Nephron progenitor cell (in vitro differentiated cells): ENCODE measurements around the gene HMOX1.

Source experiments
- DNase-seq: peaks from one replicate; pipeline ENCODE4 v3.0.0; 2021
- H3K27ac Mint-ChIP-seq: 2 replicates; pipeline ENCODE4 v1.8.0; 2021; ENCODE audit warnings: mild to moderate bottlenecking, moderate library complexity, mixed read lengths
- H3K27me3 Mint-ChIP-seq: 2 replicates; pipeline ENCODE4 v1.8.0; 2021; ENCODE audit warnings: mild to moderate bottlenecking, low read depth, mixed read lengths; ENCODE audit not compliant: poor library complexity
- H3K36me3 Mint-ChIP-seq: 2 replicates; pipeline ENCODE4 v1.8.0; 2021; ENCODE audit warnings: low read depth, mixed read lengths
- H3K4me1 Mint-ChIP-seq: 2 replicates; pipeline ENCODE4 v1.8.0; 2021; ENCODE audit warnings: mixed read lengths
- H3K4me3 Mint-ChIP-seq: 2 replicates; pipeline ENCODE4 v1.8.0; 2021; ENCODE audit warnings: mild to moderate bottlenecking, moderate library complexity, mixed read lengths
- H3K9me3 Mint-ChIP-seq: 2 replicates; pipeline ENCODE4 v1.8.0; 2021; ENCODE audit warnings: mild to moderate bottlenecking, moderate library complexity, mixed read lengths
- CTCF ChIP-seq: fragments of 200-600 bp; sonication (generic); IDR thresholded peaks from 2 replicates; pipeline ENCODE4 v1.5.0; 2021; ENCODE audit warnings: antibody characterized with exemption

The HMOX1 gene

GRCh38 chr22:35373781-35374180 is 7.1 kb upstream of the HMOX1 start:
- no peaks in the 10 kb centered on the region for H3K9me3 Mint-ChIP-seq
- DNase-seq, result no peak
- H3K4me3 Mint-ChIP-seq, result no peak overlapping the region
- peaks cover 14% of the 10 kb centered on the region for H3K27me3 Mint-ChIP-seq
- peaks cover 59% of the 10 kb centered on the region for H3K4me1 Mint-ChIP-seq
- TF ChIP-seq CTCF, result no peak
- no peak overlapping the region for H3K27ac Mint-ChIP-seq
- H3K36me3 Mint-ChIP-seq, result no peaks in the 10 kb centered on the region

GRCh38 chr22:35375031-35375430 is 5.9 kb upstream of the HMOX1 start:
- Mint-ChIP-seq H3K4me3 (no peak overlapping the region), H3K36me3 (no peaks in the 10 kb centered on the region), H3K27me3 (peaks cover 14% of the 10 kb centered on the region), H3K27ac (no peak overlapping the region), H3K9me3 (no peaks in the 10 kb centered on the region), H3K4me1 (peaks cover 60% of the 10 kb centered on the region)
- no peak for TF ChIP-seq CTCF
- DNase-seq, result no peak

GRCh38 chr22:35375526-35375925 is 5.4 kb upstream of the HMOX1 start:
- no peak overlapping the region for H3K4me3 Mint-ChIP-seq
- no peaks in the 10 kb centered on the region for H3K36me3 Mint-ChIP-seq
- H3K4me1 Mint-ChIP-seq, result peaks cover 63% of the 10 kb centered on the region
- no peaks in the 10 kb centered on the region for H3K9me3 Mint-ChIP-seq
- peaks cover 13% of the 10 kb centered on the region for H3K27me3 Mint-ChIP-seq
- DNase-seq, result no peak
- no peak for TF ChIP-seq CTCF
- H3K27ac Mint-ChIP-seq, result no peak overlapping the region

GRCh38 chr22:35376728-35377472 is 4.0 kb upstream of the HMOX1 start:
- no peak for TF ChIP-seq CTCF
- Mint-ChIP-seq H3K27me3 (peaks cover 18% of the 10 kb centered on the region), H3K27ac (peak overlapping the region; percentile 94), H3K4me3 (peak overlapping the region; percentile 28), H3K4me1 (peaks cover 69% of the 10 kb centered on the region), H3K36me3 (no peaks in the 10 kb centered on the region), H3K9me3 (no peaks in the 10 kb centered on the region)
- peak; percentile 81 for DNase-seq

- H3K36me3 Mint-ChIP-seq, result no peaks in the 10 kb centered on the region
- H3K9me3 Mint-ChIP-seq, result no peaks in the 10 kb centered on the region
- H3K27me3 Mint-ChIP-seq, result peaks cover 23% of the 10 kb centered on the region
- no peak overlapping the region for H3K4me3 Mint-ChIP-seq
- peaks cover 66% of the 10 kb centered on the region for H3K4me1 Mint-ChIP-seq
- no peak for DNase-seq
- no peak for TF ChIP-seq CTCF
- H3K27ac Mint-ChIP-seq, result peak overlapping the region; percentile 94
Measured at GRCh38 chr22:35377735-35378134, 3.2 kb upstream of the HMOX1 start.

- Mint-ChIP-seq H3K36me3 (no peaks in the 10 kb centered on the region), H3K27me3 (peaks cover 23% of the 10 kb centered on the region), H3K4me1 (peaks cover 66% of the 10 kb centered on the region), H3K4me3 (no peak overlapping the region), H3K27ac (no peak overlapping the region), H3K9me3 (no peaks in the 10 kb centered on the region)
- TF ChIP-seq CTCF, result no peak
- no peak for DNase-seq
Measured at GRCh38 chr22:35378621-35379020, 2.3 kb upstream of the HMOX1 start.
